Measurements from ENCODE around the gene DLGAP1. TPM values are rescaled to one million over a fixed set of nuclear protein-coding genes. Genes with fewer than 3 reads are reported as not detected.
A peak's percentile ranks its signal among the peaks of the same experiment; 100 is the strongest.

The DLGAP1 gene
- total and polyA plus RNA-seq, 2 of the 4 experiments (the other 2 are of a cell fraction), result under 0.01 to 0.09 TPM

GRCh38 chr18:3631887-3632286 is 823.2 kb downstream of the DLGAP1 start:
- Histone ChIP-seq H3K14ac (replicated peaks; ENCODE audit: low read depth, low read length) (no peak overlapping the region), H3K56ac (ENCODE audit: extremely low read depth, insufficient read depth, low read length) (no peak overlapping the region), H2AFZ (replicated peaks; ENCODE audit: low read length, poor library complexity) (no peak overlapping the region), H2BK120ac (ENCODE audit: low read depth, low read length) (no peak overlapping the region), H3K79me1 (ENCODE audit: low read depth in 1 of 2, low read length in 2 of 2) (no peaks in the 10 kb centered on the region), H3K18ac (ENCODE audit: low read depth, low read length) (no peak overlapping the region), H3K23ac (ENCODE audit: low read depth, low read length) (no peak overlapping the region), H3K4me2 (ENCODE audit: low read depth, low read length) (no peak overlapping the region), H3K9me1 (ENCODE audit: insufficient read depth, low read length) (no peaks in the 10 kb centered on the region), H2BK20ac (ENCODE audit: low read depth, low read length) (peak overlapping the region; percentile 25; the same call in 1 of the 2 replicates), H3K9ac (ENCODE audit: low read depth, low read length) (no peak overlapping the region), H4K91ac (ENCODE audit: insufficient read depth, low read depth, low read length) (no peak overlapping the region), H2BK5ac (ENCODE audit: low read depth, low read length, poor library complexity, severe bottlenecking) (no peak overlapping the region), H2AK9ac (replicated peaks; ENCODE audit: low read depth, low read length, poor library complexity) (no peak overlapping the region), H3K4me3 (ENCODE audit: insufficient read depth, low read depth, low read length) (no peak overlapping the region), H4K8ac (ENCODE audit: low read depth in 2 of 2, low read length in 2 of 2) (no peak overlapping the region), H3K4me1 (ENCODE audit: control insufficient read depth, insufficient read depth, low read length) (no peaks in the 10 kb centered on the region; the same call in 1 of the 2 replicates), H4K20me1 (ENCODE audit: insufficient read depth, low read length) (no peaks in the 10 kb centered on the region), H3K4ac (ENCODE audit: low read depth, low read length) (no peak overlapping the region), H4K5ac (ENCODE audit: low read depth, low read length) (no peak overlapping the region), H3K27me3 (ENCODE audit: control insufficient read depth, insufficient read depth, low read length) (no peaks in the 10 kb centered on the region), H3K9me3 (ENCODE audit: control insufficient read depth, insufficient read depth, low read length) (no peaks in the 10 kb centered on the region), H2AK5ac (ENCODE audit: low read depth, low read length) (0 out of 2 replicates have a peak overlapping the region, but pooled peaks have one; percentile 4), H3K36me3 (ENCODE audit: control insufficient read depth, insufficient read depth, low read length) (no peaks in the 10 kb centered on the region), H3K27ac (ENCODE audit: insufficient read depth, low read length) (no peak overlapping the region), H2BK15ac (ENCODE audit: low read depth, low read length) (no peak overlapping the region)
- BruUV-seq (replicated peaks), result no TSS peak
- ChIA-PET CTCF (no interaction called here), POLR2A (ENCODE audit: unreplicated experiment) (no interaction called here)
- TF ChIP-seq CEBPB (IDR thresholded peaks at IDR 0.05; ENCODE audit: low read depth, low read length), result no peak
- TF ChIP-seq MXI1 (IDR thresholded peaks at IDR 0.05; ENCODE audit: borderline replicate concordance, low read depth, low read length), result no peak
- no peak for TF ChIP-seq BHLHE40 (IDR thresholded peaks at IDR 0.05; ENCODE audit: low read depth, low read length)
- no peak for TF ChIP-seq MAZ (IDR thresholded peaks at IDR 0.05; ENCODE audit: borderline replicate concordance, low read depth, low read length)
- no peak for TF ChIP-seq NFE2L2 (IDR thresholded peaks at IDR 0.05; ENCODE audit: low read depth, low read length)
- TF ChIP-seq MAFK (IDR thresholded peaks at IDR 0.05; ENCODE audit: low read depth, low read length), result no peak
- no peak for TF ChIP-seq RFX5 (IDR thresholded peaks at IDR 0.05; ENCODE audit: low read depth, low read length)
- no peak for TF ChIP-seq ELK1 (IDR thresholded peaks at IDR 0.05; ENCODE audit: borderline replicate concordance, low read depth, low read length)
- no peak for TF ChIP-seq CHD1 (IDR thresholded peaks at IDR 0.05; ENCODE audit: low read depth, low read length)
- TF ChIP-seq CTCF (conservative IDR thresholded peaks at IDR 0.05; ENCODE audit: low read depth, low read length), result no peak
- no peak for TF ChIP-seq FOS (IDR thresholded peaks at IDR 0.05; ENCODE audit: low read depth, low read length)
- TF ChIP-seq SMC3 (IDR thresholded peaks at IDR 0.05; ENCODE audit: low read depth, low read length), result no peak
- no peak for TF ChIP-seq RAD21 (IDR thresholded peaks at IDR 0.05; ENCODE audit: low read length)
- TF ChIP-seq POLR2A (IDR thresholded peaks at IDR 0.05; ENCODE audit: low read depth, low read length), result no peak
- TF ChIP-seq RCOR1 (IDR thresholded peaks at IDR 0.05; ENCODE audit: insufficient replicate concordance, low read length), result no peak
- no peak for TF ChIP-seq USF2 (IDR thresholded peaks at IDR 0.05; ENCODE audit: low read depth, low read length)
- intact Hi-C loops (cut with micrococcal nuclease) (no loop called here), dilution Hi-C loops (cut with HindIII; ENCODE audit: low sequenced_read_pairs, unreplicated experiment) (no loop called here), in situ Hi-C loops (cut with MboI; ENCODE audit: low sequenced_read_pairs) (no loop called here)
- 40% methylated on average over 1 of the region's 5 CpGs; no CpG with 5 or more reads in 1 of the 2 experiments for WGBS, 2 experiments (ENCODE audit: extremely low coverage in 2 of 2, insufficient read length in 1 of 2)
- no peak for ATAC-seq (ENCODE audit: low read depth)
- no peak for DNase-seq
